Measurements from ENCODE around the gene STC2.
"Not testable (repeated sequence)": the region's sequence is repeated elsewhere in the genome, so short reads cannot be mapped to it uniquely, and the experiment has no call there.

STC2 gene

GRCh38 chr5:173327948-173328843, at the start of gene STC2:
STC2 (minus strand) TSS chr5:173328414; CDS start chr5:173328193, 221 bp downstream.
- DNase-seq (ENCODE audit: low spot score) = peak; percentile 56

- DNase-seq (ENCODE audit: low spot score) = no peak
Observed at GRCh38 chr5:173371400-173371799, 43.2 kb upstream of the STC2 start.

GRCh38 chr5:173363406-173363805, 35.2 kb upstream of the STC2 start:
- DNase-seq (ENCODE audit: low spot score) = not testable (repeated sequence)

- no peak for DNase-seq (ENCODE audit: low spot score)
Observed at GRCh38 chr5:173355561-173355960, 27.3 kb upstream of the STC2 start.

- DNase-seq (ENCODE audit: low spot score) = no peak
Observed at GRCh38 chr5:173354645-173355044, 26.4 kb upstream of the STC2 start.

GRCh38 chr5:173352366-173353349, 24.4 kb upstream of the STC2 start:
- DNase-seq (ENCODE audit: low spot score) = no peak

GRCh38 chr5:173342813-173343755, 14.9 kb upstream of the STC2 start:
- DNase-seq (ENCODE audit: low spot score) = no peak

- no peak for DNase-seq (ENCODE audit: low spot score)
Observed at GRCh38 chr5:173341961-173342430, 13.8 kb upstream of the STC2 start.

GRCh38 chr5:173340984-173341383, 12.8 kb upstream of the STC2 start:
- DNase-seq (ENCODE audit: low spot score) = no peak

- no peak for DNase-seq (ENCODE audit: low spot score)
Observed at GRCh38 chr5:173340451-173340850, 12.2 kb upstream of the STC2 start.

- DNase-seq (ENCODE audit: low spot score) = no peak
Observed at GRCh38 chr5:173339286-173339685, 11.1 kb upstream of the STC2 start.

GRCh38 chr5:173338380-173339015, 10.3 kb upstream of the STC2 start:
- no peak for DNase-seq (ENCODE audit: low spot score)

- no peak for DNase-seq (ENCODE audit: low spot score)
Observed at GRCh38 chr5:173334808-173335207, 6.6 kb upstream of the STC2 start.

- no peak for DNase-seq (ENCODE audit: low spot score)
Observed at GRCh38 chr5:173333925-173334661, 5.9 kb upstream of the STC2 start.

GRCh38 chr5:173331956-173332479, 3.8 kb upstream of the STC2 start:
- DNase-seq (ENCODE audit: low spot score) = peak; percentile 88

- DNase-seq (ENCODE audit: low spot score) = no peak
Observed at GRCh38 chr5:173331287-173331686, 3.1 kb upstream of the STC2 start.

GRCh38 chr5:173330338-173331206, 2.4 kb upstream of the STC2 start:
- no peak for DNase-seq (ENCODE audit: low spot score)

GRCh38 chr5:173329491-173330337, 1.5 kb upstream of the STC2 start:
- DNase-seq (ENCODE audit: low spot score) = no peak

All from D341Med (cell line).